H1 (cell line): ENCODE measurements around the gene XIRP1. TPM values are rescaled to one million over a fixed set of nuclear protein-coding genes. Genes with fewer than 3 reads are reported as not detected.

ENCODE experiments used
- CTCF ChIA-PET: fragments of 300-600 bp; sonication (Branson Sonifier 250); formaldehyde crosslinking; loops from one replicate; lab custom pipeline; 2021; ENCODE audit not compliant: partially characterized antibody; lab: Charles Lee
- POLR2A ChIA-PET: fragments of 300-600 bp; sonication (Branson Sonifier 250); formaldehyde crosslinking; loops from one replicate; lab custom pipeline; 2021; ENCODE audit warnings: inconsistent platforms; ENCODE audit not compliant: partially characterized antibody; lab: Charles Lee
- DNase-seq, 2 experiments: peaks; one replicate each; pipeline versions ENCODE4 v3.0.0 to v3.0.0-alpha.2; 2010 to 2022; ENCODE audit warnings: low spot score in 2 of 2, low read depth in 1 of 2, mixed read lengths in 1 of 2
- FAIRE-seq: peaks from 2 replicates; lab custom pipeline; 2011; peaks lifted over from hg19 to GRCh38; lab: Jason Lieb, UNC
- H2AFZ ChIP-seq: 2 replicates; pipeline ENCODE4 v1.8.1; 2012; ENCODE audit warnings: low read length, inconsistent platforms
- H2AK5ac ChIP-seq: 2 replicates; pipeline ENCODE4 v1.6.1; 2013; ENCODE audit warnings: low read depth, low read length
- H2BK120ac ChIP-seq: replicated peaks from 2 replicates; pipeline ENCODE3; 2013; ENCODE audit warnings: low read depth, low read length, inconsistent platforms
- H2BK12ac ChIP-seq: 2 replicates; pipeline ENCODE4 v1.6.1; 2013; ENCODE audit warnings: low read depth, low read length
- H2BK15ac ChIP-seq: 2 replicates; pipeline ENCODE4 v1.6.1; 2013; ENCODE audit warnings: low read length
- H2BK20ac ChIP-seq: 2 replicates; pipeline ENCODE4 v1.6.1; 2013; ENCODE audit warnings: low read length
- H2BK5ac ChIP-seq: 2 replicates; pipeline ENCODE4 v1.6.1; 2013; ENCODE audit warnings: low read depth, low read length
- H3K14ac ChIP-seq: 2 replicates; pipeline ENCODE4 v1.6.1; 2013; ENCODE audit warnings: inconsistent platforms; ENCODE audit not compliant: insufficient read length
- H3K18ac ChIP-seq: 2 replicates; pipeline ENCODE4 v1.6.1; 2013; ENCODE audit warnings: low read length; ENCODE audit errors: extremely low read depth
- H3K23ac ChIP-seq: 2 replicates; pipeline ENCODE4 v1.6.1; 2013; ENCODE audit warnings: inconsistent platforms; ENCODE audit not compliant: insufficient read length
- H3K23me2 ChIP-seq: 2 replicates; pipeline ENCODE4 v1.6.1; 2013; ENCODE audit warnings: low read depth, low read length
- H3K27ac ChIP-seq: 2 replicates; pipeline ENCODE4 v1.6.1; 2011; ENCODE audit warnings: low read depth, low read length, inconsistent platforms
- H3K27me3 ChIP-seq, 4 experiments: replicated peaks in 1 of 4; 1 replicate in 1 of 4; 2 replicates in 3 of 4; pipeline versions ENCODE4 v1.6.1 to v1.8.1; 2011 to 2013; ENCODE audit warnings: low read length in 3 of 4, mild to moderate bottlenecking in 3 of 4, inconsistent platforms in 2 of 4, mixed read lengths in 2 of 4, moderate library complexity in 1 of 4; ENCODE audit not compliant: control insufficient read depth in 3 of 4, insufficient read depth in 3 of 4; ENCODE audit errors: extremely low read depth in 1 of 4
- H3K36me3 ChIP-seq, 4 experiments: 2 replicates each; pipeline versions ENCODE4 v1.6.1 to v1.8.1; 2011 to 2013; ENCODE audit warnings: mild to moderate bottlenecking in 4 of 4, low read length in 3 of 4, moderate library complexity in 2 of 4, control low read depth in 1 of 4, inconsistent platforms in 1 of 4; ENCODE audit not compliant: insufficient read depth in 4 of 4, control insufficient read depth in 2 of 4
- H3K4ac ChIP-seq: replicated peaks from 2 replicates; pipeline ENCODE3; 2013; ENCODE audit warnings: low read length, low read depth, mixed read lengths, inconsistent platforms; ENCODE audit not compliant: insufficient read length
- H3K4me1 ChIP-seq, 4 experiments: replicated peaks in 1 of 4; 1 replicate in 1 of 4; 2 replicates in 3 of 4; pipeline versions ENCODE4 v1.6.1 to v1.8.1; 2011 to 2013; ENCODE audit warnings: low read length in 3 of 4, inconsistent platforms in 2 of 4, mixed read lengths in 1 of 4; ENCODE audit not compliant: insufficient read depth in 4 of 4, control insufficient read depth in 3 of 4
- H3K4me2 ChIP-seq, 2 experiments: 2 replicates each; pipeline versions ENCODE4 v1.6.1 to v1.8.1; 2011 to 2013; ENCODE audit warnings: low read depth in 2 of 2, low read length in 2 of 2, control low read depth in 1 of 2, inconsistent platforms in 1 of 2, mild to moderate bottlenecking in 1 of 2; ENCODE audit not compliant: insufficient read depth in 1 of 2
- H3K4me3 ChIP-seq, 4 experiments: fragments of 200-600, 300-600 bp in 1 of 4; sonication (generic), shearing (Covaris generic), sonication (Bioruptor Twin) in 1 of 4; 2 replicates each; pipeline versions ENCODE4 v1.5.1 to v1.8.1; 2011 to 2016; ENCODE audit warnings: low read length in 4 of 4, low read depth in 3 of 4, control low read depth in 2 of 4, inconsistent platforms in 2 of 4, mild to moderate bottlenecking in 2 of 4, mixed read lengths in 1 of 4, moderate library complexity in 1 of 4; ENCODE audit not compliant: insufficient read depth in 2 of 4; ENCODE audit errors: extremely low read depth in 1 of 4
- H3K56ac ChIP-seq: replicated peaks from 2 replicates; pipeline ENCODE3; 2013; ENCODE audit warnings: low read depth, mild to moderate bottlenecking, mixed read lengths, low read length, inconsistent platforms; ENCODE audit not compliant: insufficient read length
- H3K79me1 ChIP-seq: 2 replicates; pipeline ENCODE4 v1.6.1; 2013; ENCODE audit warnings: low read depth, low read length, control low read depth
- H3K79me2 ChIP-seq, 2 experiments: 2 replicates each; pipeline versions ENCODE4 v1.6.1 to v1.8.1; 2012 to 2013; ENCODE audit warnings: low read length in 2 of 2, mild to moderate bottlenecking in 2 of 2, inconsistent platforms in 1 of 2; ENCODE audit not compliant: insufficient read depth in 2 of 2, control insufficient read depth in 1 of 2
- H3K9ac ChIP-seq, 4 experiments: replicated peaks in 1 of 4; 1 replicate in 1 of 4; 2 replicates in 3 of 4; pipeline versions ENCODE4 v1.6.1 to v1.8.1; 2011 to 2013; ENCODE audit warnings: low read depth in 3 of 4, low read length in 3 of 4, control low read depth in 2 of 4, mild to moderate bottlenecking in 2 of 4, moderate library complexity in 2 of 4, inconsistent platforms in 1 of 4; ENCODE audit errors: extremely low read depth in 1 of 4
- H3K9me3 ChIP-seq, 2 experiments: 2 replicates each; pipeline versions ENCODE4 v1.6.1 to v1.8.1; 2012 to 2013; ENCODE audit warnings: mild to moderate bottlenecking in 2 of 2, moderate library complexity in 2 of 2, control low read depth in 1 of 2, inconsistent platforms in 1 of 2, low read depth in 1 of 2, low read length in 1 of 2, mixed read lengths in 1 of 2; ENCODE audit not compliant: insufficient read depth in 2 of 2
- H4K20me1 ChIP-seq, 2 experiments: replicated peaks in 1 of 2; 2 replicates each; pipeline versions ENCODE3 to v1.8.1; 2011 to 2013; ENCODE audit warnings: inconsistent platforms in 2 of 2, low read length in 2 of 2, mild to moderate bottlenecking in 1 of 2; ENCODE audit not compliant: insufficient read depth in 2 of 2, control insufficient read depth in 1 of 2
- H4K5ac ChIP-seq: 2 replicates; pipeline ENCODE4 v1.6.1; 2013; ENCODE audit warnings: low read length, low read depth, mixed read lengths, inconsistent platforms; ENCODE audit not compliant: insufficient read length
- H4K8ac ChIP-seq: 2 replicates; pipeline ENCODE4 v1.8.0; 2013; ENCODE audit warnings: mild to moderate bottlenecking, moderate library complexity, low read length, inconsistent platforms; ENCODE audit not compliant: insufficient read depth; ENCODE audit errors: extremely low read depth
- H4K91ac ChIP-seq: replicated peaks from 2 replicates; pipeline ENCODE3; 2013; ENCODE audit warnings: low read length, mixed read lengths, inconsistent platforms; ENCODE audit not compliant: insufficient read length
- BACH1 ChIP-seq: IDR thresholded peaks from 2 replicates; pipeline ENCODE4 v1.6.1; 2012; ENCODE audit warnings: low read length, improper control_type of control experiment
- CEBPB ChIP-seq: IDR thresholded peaks from 2 replicates; pipeline ENCODE4 v1.6.1; 2012; ENCODE audit warnings: low read depth, low read length
- E2F6 ChIP-seq: IDR thresholded peaks from 2 replicates; pipeline ENCODE4 v1.6.1; 2012; ENCODE audit warnings: inconsistent platforms
- FOSL1 ChIP-seq: IDR thresholded peaks from 2 replicates; pipeline ENCODE4 v1.6.1; 2011; ENCODE audit warnings: mild to moderate bottlenecking, low read depth, low read length, moderate library complexity; ENCODE audit not compliant: insufficient read depth
- GTF2F1 ChIP-seq: IDR thresholded peaks from 2 replicates; pipeline ENCODE4 v1.6.1; 2012; ENCODE audit warnings: low read depth, low read length, improper control_type of control experiment, borderline replicate concordance
- HDAC6 ChIP-seq: IDR thresholded peaks from one replicate; pipeline ENCODE4 v1.7.1; 2012; ENCODE audit warnings: low read depth, mild to moderate bottlenecking, inconsistent platforms, low read length, moderate library complexity
- POU5F1 ChIP-seq: IDR thresholded peaks from 2 replicates; pipeline ENCODE4 v1.6.1; 2011; ENCODE audit warnings: low read depth, mild to moderate bottlenecking, low read length, moderate library complexity
- RXRA ChIP-seq: IDR thresholded peaks from 2 replicates; pipeline ENCODE4 v1.6.1; 2011; ENCODE audit warnings: low read depth, mild to moderate bottlenecking, low read length, moderate library complexity; ENCODE audit not compliant: insufficient read depth
- SIX5 ChIP-seq: IDR thresholded peaks from 2 replicates; pipeline ENCODE4 v1.6.1; 2011; ENCODE audit warnings: mild to moderate bottlenecking, low read depth, low read length
- SP1 ChIP-seq: IDR thresholded peaks from 2 replicates; pipeline ENCODE4 v1.6.1; 2011; ENCODE audit warnings: low read depth, low read length
- TBP ChIP-seq: IDR thresholded peaks from 2 replicates; pipeline ENCODE4 v1.6.1; 2011; ENCODE audit warnings: low read depth, low read length, improper control_type of control experiment
- TCF12 ChIP-seq: IDR thresholded peaks from 2 replicates; pipeline ENCODE4 v1.6.1; 2011; ENCODE audit warnings: low read depth, mild to moderate bottlenecking, low read length
- TEAD4 ChIP-seq: IDR thresholded peaks from 2 replicates; pipeline ENCODE4 v1.6.1; 2012; ENCODE audit warnings: low read depth, low read length, inconsistent platforms, mixed read lengths
- ZNF274 ChIP-seq: IDR thresholded peaks from 2 replicates; pipeline ENCODE4 v1.7.0; 2012; ENCODE audit warnings: low read length, borderline replicate concordance; ENCODE audit errors: extremely low read depth
- WGBS, 2 experiments: shearing (Covaris generic) in 1 of 2; methylation state at CpG; one replicate each; pipeline versions ENCODE4 v1.1.6 to v1.1.7; 2013 to 2015; ENCODE audit warnings: low lambda C conversion rate in 2 of 2, mixed read lengths in 2 of 2, inconsistent platforms in 1 of 2, low coverage in 1 of 2, missing lambda C conversion rate in 1 of 2; ENCODE audit not compliant: insufficient replicate concordance in 2 of 2, insufficient coverage in 1 of 2, insufficient read length in 1 of 2; ENCODE audit errors: extremely low coverage in 1 of 2, missing lambda C conversion rate in 1 of 2; 5-methylcytosine and 5-hydroxymethylcytosine counted together
- polyA plus RNA-seq, 7 experiments: library from polyadenylated mRNA; depleted of rRNA in 3 of 7; stranded (reverse) in 5 of 7; unstranded in 2 of 7; fragments of >200 nt in 5 of 7; fragments of 200-250 nt in 2 of 7; gene quantifications; 1 replicate in 5 of 7; 2 replicates in 1 of 7; 4 replicates in 1 of 7; pipeline versions ENCODE4 v1.2.1 to v1.2.3, GENCODE V29; 2011 to 2013; ENCODE audit warnings: missing spikeins in 2 of 7, mixed read lengths in 2 of 7
- total RNA-seq: library from RNA; stranded (reverse); fragmentation: NEBNext Ultra II Directional; extraction: Animal tissue kit (Norgen Biotek cat#: 25700); gene quantifications from 2 replicates; pipeline ENCODE4 v1.2.1, GENCODE V29; 2021

Gene XIRP1
- total and polyA plus RNA-seq, 2 of the 8 experiments (the other 6 are each of a cell fraction or from before 2014, with no cell fraction given), result not detected

- 86% methylated on average over 1 of the region's 1 CpG; no CpG with 5 or more reads in 1 of the 2 experiments for WGBS, 2 experiments
- Histone ChIP-seq H3K79me1 (no peaks in the 10 kb centered on the region), H3K4me2 (no peak overlapping the region), H2BK120ac (no peak overlapping the region), H3K27me3 (no peaks in the 10 kb centered on the region), H2BK20ac (no peak overlapping the region), H3K4me1 (peaks cover 0 to 11% (median 6%) of the 10 kb centered on the region in 4 experiments; a peak in 5 of 7 replicates), H3K27ac (no peak overlapping the region), H2BK12ac (no peak overlapping the region), H3K4ac (no peak overlapping the region), H4K91ac (no peak overlapping the region), H3K9ac (no peak overlapping the region), H3K79me2 (no peaks in the 10 kb centered on the region), H2BK15ac (no peak overlapping the region), H4K8ac (no peak overlapping the region), H3K23ac (no peak overlapping the region), H3K4me3 (no peak overlapping the region), H2BK5ac (no peak overlapping the region), H4K20me1 (no peaks in the 10 kb centered on the region), H2AFZ (no peak overlapping the region), H3K14ac (no peak overlapping the region), H4K5ac (no peak overlapping the region), H2AK5ac (no peak overlapping the region), H3K18ac (no peak overlapping the region), H3K56ac (no peak overlapping the region), H3K36me3 (no peaks in the 10 kb centered on the region), H3K23me2 (no peaks in the 10 kb centered on the region), H3K9me3 (no peaks in the 10 kb centered on the region)
- ChIA-PET CTCF (interaction anchor here (0.6 to 15.2 kb wide), 6 partner anchors 11 to 163 kb away, joined by 3 to 198 read pairs (median 6); partner anchors contain the start of gene XIRP1), POLR2A (no interaction called here)
- FAIRE-seq, result no peak
- no peak for DNase-seq
- TF ChIP-seq HDAC6, result no peak
- no peak for TF ChIP-seq SIX5
- TF ChIP-seq E2F6, result no peak
- no peak for TF ChIP-seq BACH1
- no peak for TF ChIP-seq RXRA
- TF ChIP-seq GTF2F1, result no peak
- TF ChIP-seq CEBPB, result no peak
- TF ChIP-seq TCF12, result no peak
- TF ChIP-seq SP1, result no peak
- TF ChIP-seq ZNF274, result no peak
- TF ChIP-seq TEAD4, result no peak
- no peak for TF ChIP-seq FOSL1
- no peak for TF ChIP-seq TBP
- TF ChIP-seq POU5F1, result no peak
Observed at GRCh38 chr3:39209329-39209970, 17.1 kb upstream of the XIRP1 start.
